HEK293 (cell line): ENCODE measurements around the gene BCL11A.

ENCODE experiments used
- CTCF ChIA-PET: fragments of 350-600 bp; formaldehyde crosslinking; extraction: SDS; loops from one replicate; lab custom pipeline; 2021; ENCODE audit warnings: antibody characterized with exemption; lab: Yijun Ruan, JAX
- POLR2A ChIA-PET: fragments of 300-600 bp; formaldehyde crosslinking; extraction: SDS; loops from one replicate; lab custom pipeline; 2020; ENCODE audit warnings: antibody characterized with exemption, inconsistent platforms; lab: Yijun Ruan, JAX
- H3K27ac ChIP-seq: fragments of 200-500 bp; sonication (Bioruptor generic); 2 replicates; pipeline ENCODE4 v1.5.1; 2014; ENCODE audit warnings: low read depth, low read length, control low read depth, inconsistent platforms; ENCODE audit errors: extremely low read depth
- H3K36me3 ChIP-seq, 2 experiments: fragments of 200-500 bp in 1 of 2; sonication (Bioruptor generic) in 1 of 2; 1 replicate in 1 of 2; 2 replicates in 1 of 2; pipeline ENCODE4 v1.5.1; 2014 to 2017; ENCODE audit warnings: inconsistent platforms in 2 of 2, low read length in 2 of 2; ENCODE audit not compliant: control insufficient read depth in 2 of 2, insufficient read depth in 1 of 2
- H3K4me1 ChIP-seq: fragments of 200-500 bp; sonication (Bioruptor generic); 2 replicates; pipeline ENCODE4 v1.5.1; 2014; ENCODE audit warnings: mild to moderate bottlenecking, low read length, inconsistent platforms; ENCODE audit not compliant: control insufficient read depth, insufficient read depth
- H3K4me3 ChIP-seq: 2 replicates; pipeline ENCODE4 v1.5.1; 2011; ENCODE audit warnings: low read depth, mild to moderate bottlenecking, control low read depth, low read length, moderate library complexity
- H3K9me3 ChIP-seq: fragments of 200-500 bp; sonication (Bioruptor generic); 2 replicates; pipeline ENCODE4 v1.5.1; 2014; ENCODE audit warnings: low read depth, low read length, inconsistent platforms; ENCODE audit not compliant: control insufficient read depth, insufficient read depth
- AEBP2 ChIP-seq: fragments of 450-650 bp; formaldehyde crosslinking; IDR thresholded peaks from 2 replicates; pipeline ENCODE4 v1.5.1; 2016; ENCODE audit warnings: missing biosample characterization, missing genetic modification characterization, borderline replicate concordance
- BCL11B ChIP-seq: fragments of 450-650 bp; formaldehyde crosslinking; IDR thresholded peaks from 2 replicates; pipeline ENCODE4 v1.5.1; 2016; ENCODE audit warnings: low read depth, missing biosample characterization, missing genetic modification characterization
- FEZF1 ChIP-seq: fragments of 450-650 bp; formaldehyde crosslinking; IDR thresholded peaks from 2 replicates; pipeline ENCODE4 v1.5.1; 2016; ENCODE audit warnings: missing biosample characterization, missing genetic modification characterization
- GLI2 ChIP-seq: fragments of 450-650 bp; formaldehyde crosslinking; IDR thresholded peaks from 2 replicates; pipeline ENCODE4; 2017; ENCODE audit warnings: missing biosample characterization, missing genetic modification characterization, low read depth, borderline replicate concordance
- PBX3 ChIP-seq: sonication (generic); formaldehyde crosslinking; IDR thresholded peaks from 2 replicates; pipeline ENCODE4 v1.8.1; 2022; ENCODE audit warnings: mild to moderate bottlenecking, moderate library complexity, missing genetic modification reagents
- PRDM2 ChIP-seq: fragments of 450-650 bp; formaldehyde crosslinking; IDR thresholded peaks from 2 replicates; pipeline ENCODE4 v1.5.1; 2016; ENCODE audit warnings: missing biosample characterization, missing genetic modification characterization, borderline replicate concordance
- REPIN1 ChIP-seq: fragments of 450-650 bp; formaldehyde crosslinking; IDR thresholded peaks from 2 replicates; pipeline ENCODE4 v1.5.1; 2017; ENCODE audit warnings: missing biosample characterization, missing genetic modification characterization, low read depth
- ZFP37 ChIP-seq: fragments of 450-650 bp; formaldehyde crosslinking; IDR thresholded peaks from 2 replicates; pipeline ENCODE4 v1.5.1; 2016; ENCODE audit warnings: missing biosample characterization, missing genetic modification characterization
- ZNF138 ChIP-seq: fragments of 450-650 bp; formaldehyde crosslinking; IDR thresholded peaks from 2 replicates; pipeline ENCODE4 v1.5.1; 2016; ENCODE audit warnings: missing biosample characterization, missing genetic modification characterization, borderline replicate concordance
- ZNF2 ChIP-seq: fragments of 450-650 bp; formaldehyde crosslinking; IDR thresholded peaks from 2 replicates; pipeline ENCODE4 v1.5.1; 2016; ENCODE audit warnings: missing biosample characterization, missing genetic modification characterization
- ZNF266 ChIP-seq: fragments of 450-650 bp; formaldehyde crosslinking; IDR thresholded peaks from 2 replicates; pipeline ENCODE4 v1.5.1; 2016; ENCODE audit warnings: missing biosample characterization, missing genetic modification characterization, low read depth
- ZNF561 ChIP-seq: fragments of 450-650 bp; IDR thresholded peaks from 2 replicates; pipeline ENCODE4 v1.5.1; 2018; ENCODE audit warnings: missing biosample characterization, missing genetic modification characterization, borderline replicate concordance
- ZNF571 ChIP-seq: fragments of 450-650 bp; formaldehyde crosslinking; IDR thresholded peaks from 2 replicates; pipeline ENCODE4 v1.5.0; 2017; ENCODE audit warnings: missing biosample characterization, missing genetic modification characterization
- ZNF623 ChIP-seq: fragments of 450-650 bp; formaldehyde crosslinking; IDR thresholded peaks from 2 replicates; pipeline ENCODE4 v1.5.1; 2016; ENCODE audit warnings: missing biosample characterization, missing genetic modification characterization
- ZNF692 ChIP-seq: fragments of 450-650 bp; formaldehyde crosslinking; IDR thresholded peaks from 2 replicates; pipeline ENCODE4 v1.5.1; 2016; ENCODE audit warnings: missing biosample characterization, missing genetic modification characterization
- ZNF747 ChIP-seq: fragments of 450-650 bp; formaldehyde crosslinking; IDR thresholded peaks from 2 replicates; pipeline ENCODE4 v1.5.1; 2016; ENCODE audit warnings: missing biosample characterization, missing genetic modification characterization
- ZNF837 ChIP-seq: fragments of 450-650 bp; formaldehyde crosslinking; IDR thresholded peaks from 2 replicates; pipeline ENCODE4 v1.5.1; 2016; ENCODE audit warnings: missing biosample characterization, missing genetic modification characterization
- ZSCAN23 ChIP-seq: fragments of 450-650 bp; formaldehyde crosslinking; IDR thresholded peaks from 2 replicates; pipeline ENCODE4 v1.5.1; 2016; ENCODE audit warnings: missing biosample characterization, missing genetic modification characterization
- ZSCAN4 ChIP-seq: fragments of 450-650 bp; formaldehyde crosslinking; IDR thresholded peaks from 2 replicates; pipeline ENCODE4 v1.5.1; 2017; ENCODE audit warnings: missing biosample characterization, missing genetic modification characterization
- TF ChIP-seq, protein P1 (sequence below): fragments of 450-650 bp; formaldehyde crosslinking; IDR thresholded peaks from 2 replicates; pipeline ENCODE4 v1.5.1; 2017; ENCODE audit warnings: missing biosample characterization, missing genetic modification characterization
- TF ChIP-seq, protein P2 (sequence below): fragments of 450-650 bp; formaldehyde crosslinking; IDR thresholded peaks from 2 replicates; pipeline ENCODE4 v1.5.1; 2016; ENCODE audit warnings: missing biosample characterization, missing genetic modification characterization

Gene BCL11A

GRCh38 chr2:60597346-60597745 lies 43.9 kb upstream of the BCL11A start (continued):
- TF ChIP-seq ZNF837 (tag by site-specific recombination) (no peak), GLI2 (tag by site-specific recombination) (no peak)

DNA sequence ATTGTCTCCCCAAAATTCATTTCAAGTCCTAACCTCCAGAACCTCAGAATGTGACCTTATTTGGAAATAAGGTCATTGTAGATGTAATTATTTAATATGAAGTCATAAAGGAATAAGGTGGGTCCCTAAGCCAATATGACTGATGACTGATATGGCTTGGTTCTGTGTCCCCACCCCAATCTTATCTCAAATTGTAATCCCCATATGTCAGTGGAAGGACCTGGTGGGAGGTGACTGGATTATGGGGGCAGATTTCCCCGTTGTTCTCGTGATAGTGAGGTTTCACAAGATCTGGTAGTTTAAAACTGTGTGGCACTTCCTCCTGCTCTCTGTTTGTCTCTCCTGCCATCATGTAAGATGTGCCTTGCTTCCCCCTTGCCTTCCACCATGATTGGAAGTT lies 43.0 kb upstream of the BCL11A start:
- H3K36me3 ChIP-seq, result no peaks in the 10 kb centered on the region
- no peaks in the 10 kb centered on the region for H3K9me3 ChIP-seq
- no peaks in the 10 kb centered on the region for H3K4me1 ChIP-seq
- TF ChIP-seq ZNF138 (tag by site-specific recombination), result no peak
- TF ChIP-seq REPIN1 (tag by site-specific recombination), result no peak
- no peak for TF ChIP-seq PRDM2
- no peak for TF ChIP-seq ZSCAN23 (tag by site-specific recombination)
- TF ChIP-seq ZNF692 (tag by site-specific recombination), result no peak
- TF ChIP-seq ZSCAN4 (tag by site-specific recombination), result no peak
- TF ChIP-seq ZNF266 (tag by site-specific recombination), result no peak
- no peak for TF ChIP-seq ZFP37 (tag by site-specific recombination)
- TF ChIP-seq, protein P1, sequence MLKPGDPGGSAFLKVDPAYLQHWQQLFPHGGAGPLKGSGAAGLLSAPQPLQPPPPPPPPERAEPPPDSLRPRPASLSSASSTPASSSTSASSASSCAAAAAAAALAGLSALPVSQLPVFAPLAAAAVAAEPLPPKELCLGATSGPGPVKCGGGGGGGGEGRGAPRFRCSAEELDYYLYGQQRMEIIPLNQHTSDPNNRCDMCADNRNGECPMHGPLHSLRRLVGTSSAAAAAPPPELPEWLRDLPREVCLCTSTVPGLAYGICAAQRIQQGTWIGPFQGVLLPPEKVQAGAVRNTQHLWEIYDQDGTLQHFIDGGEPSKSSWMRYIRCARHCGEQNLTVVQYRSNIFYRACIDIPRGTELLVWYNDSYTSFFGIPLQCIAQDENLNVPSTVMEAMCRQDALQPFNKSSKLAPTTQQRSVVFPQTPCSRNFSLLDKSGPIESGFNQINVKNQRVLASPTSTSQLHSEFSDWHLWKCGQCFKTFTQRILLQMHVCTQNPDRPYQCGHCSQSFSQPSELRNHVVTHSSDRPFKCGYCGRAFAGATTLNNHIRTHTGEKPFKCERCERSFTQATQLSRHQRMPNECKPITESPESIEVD, result no peak
- TF ChIP-seq PBX3 (CRISPR knock-in tag), result no peak
- TF ChIP-seq FEZF1 (tag by site-specific recombination), result no peak
- TF ChIP-seq, protein P2, sequence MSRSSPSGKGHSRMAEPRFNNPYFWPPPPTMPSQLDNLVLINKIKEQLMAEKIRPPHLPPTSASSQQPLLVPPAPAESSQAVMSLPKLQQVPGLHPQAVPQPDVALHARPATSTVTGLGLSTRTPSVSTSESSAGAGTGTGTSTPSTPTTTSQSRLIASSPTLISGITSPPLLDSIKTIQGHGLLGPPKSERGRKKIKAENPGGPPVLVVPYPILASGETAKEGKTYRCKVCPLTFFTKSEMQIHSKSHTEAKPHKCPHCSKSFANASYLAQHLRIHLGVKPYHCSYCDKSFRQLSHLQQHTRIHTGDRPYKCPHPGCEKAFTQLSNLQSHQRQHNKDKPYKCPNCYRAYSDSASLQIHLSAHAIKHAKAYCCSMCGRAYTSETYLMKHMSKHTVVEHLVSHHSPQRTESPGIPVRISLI (tag by site-specific recombination), result no peak
- no peak for TF ChIP-seq ZNF2
- no peak for TF ChIP-seq AEBP2 (tag by site-specific recombination)
- TF ChIP-seq ZNF623 (tag by site-specific recombination), result no peak
- TF ChIP-seq ZNF571 (tag by site-specific recombination), result no peak
- no peak for TF ChIP-seq ZNF561 (tag by site-specific recombination)
- no peak for TF ChIP-seq BCL11B (tag by site-specific recombination)
- TF ChIP-seq ZNF747 (tag by site-specific recombination), result no peak
- TF ChIP-seq, all 188 proteins: peak for 0
- ChIA-PET POLR2A (no interaction called here), CTCF (interaction anchor here (1.7 kb wide), 1 partner anchor 79 kb away, joined by 5 read pairs; no protein-coding TSS in a partner anchor)
- H3K27ac ChIP-seq, result no peak overlapping the region
- H3K4me3 ChIP-seq, result no peak overlapping the region
